ENCODE results near the gene VAX1.

Gene VAX1

GRCh38 chr10:117167346-117167788, 29.3 kb upstream of the VAX1 start:
- DNase-seq (ENCODE audit: low read depth) = no peak
- TF ChIP-seq CTCF (conservative IDR thresholded peaks at IDR 0.05; ENCODE audit: low read depth, low read length) = no peak
- no peak overlapping the region for H3K4me3 ChIP-seq (ENCODE audit: low read length)

- DNase-seq (ENCODE audit: low read depth) = no peak
- no peak overlapping the region for H3K4me3 ChIP-seq (ENCODE audit: low read length)
- TF ChIP-seq CTCF (conservative IDR thresholded peaks at IDR 0.05; ENCODE audit: low read depth, low read length) = no peak
Observed at GRCh38 chr10:117166418-117167345, 28.6 kb upstream of the VAX1 start.

GRCh38 chr10:117165538-117166417, 27.7 kb upstream of the VAX1 start:
- H3K4me3 ChIP-seq (ENCODE audit: low read length) = no peak overlapping the region
- TF ChIP-seq CTCF (conservative IDR thresholded peaks at IDR 0.05; ENCODE audit: low read depth, low read length) = peak; percentile 79
- no peak for DNase-seq (ENCODE audit: low read depth)

GRCh38 chr10:117164592-117165537, 26.8 kb upstream of the VAX1 start:
- no peak for TF ChIP-seq CTCF (conservative IDR thresholded peaks at IDR 0.05; ENCODE audit: low read depth, low read length)
- H3K4me3 ChIP-seq (ENCODE audit: low read length) = no peak overlapping the region
- no peak for DNase-seq (ENCODE audit: low read depth)

GRCh38 chr10:117163954-117164548, 26.0 kb upstream of the VAX1 start:
- TF ChIP-seq CTCF (conservative IDR thresholded peaks at IDR 0.05; ENCODE audit: low read depth, low read length) = no peak
- no peak for DNase-seq (ENCODE audit: low read depth)
- no peak overlapping the region for H3K4me3 ChIP-seq (ENCODE audit: low read length)

All from retinal pigment epithelial cell (primary cell).